ENCODE data around the gene AOPEP. TPM values are rescaled to one million over a fixed set of nuclear protein-coding genes. Genes with fewer than 3 reads are reported as not detected.

AOPEP gene
- total and polyA plus RNA-seq, 2 donors (not counting 3 experiments of a cell fraction or from before 2014, with no cell fraction given) = 20.2 to 41.6 TPM

DNA sequence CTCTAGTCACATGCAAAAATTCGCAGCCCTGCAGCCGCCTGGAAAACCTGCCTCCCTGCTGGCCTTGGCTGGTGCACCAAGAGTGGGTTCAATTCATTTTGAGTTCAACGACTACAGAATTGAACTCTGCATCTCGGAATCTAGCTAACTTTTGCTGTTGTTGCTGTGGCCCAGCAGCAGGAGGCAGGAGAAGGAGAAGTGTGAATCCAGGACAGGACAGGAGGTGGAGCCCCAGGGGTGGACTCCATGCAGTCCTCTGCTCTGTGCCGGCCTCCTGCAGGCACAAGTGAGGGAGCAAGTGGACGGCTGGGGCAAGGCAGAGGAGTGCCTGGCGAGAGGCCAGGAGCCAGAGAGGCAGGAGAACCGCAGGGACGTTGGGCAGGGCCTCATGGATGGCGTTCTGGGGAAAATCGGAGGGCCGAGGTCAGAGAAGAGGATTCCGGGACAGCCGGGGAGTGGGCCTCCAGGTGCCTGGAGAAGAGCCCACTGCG lies 376.8 kb downstream of the AOPEP start:
- CTCF ChIA-PET = interaction anchor here (1.1 to 2.1 kb wide), 3 partner anchors 24 to 422 kb away, joined by 3 to 8 read pairs (median 4); no protein-coding TSS in a partner anchor
- Histone ChIP-seq H3K27ac (ENCODE audit: insufficient read depth, low read depth, low read length) (no peak overlapping the region), H3K4me1 (ENCODE audit: control insufficient read depth, extremely low read depth, insufficient read depth, low read length) (peaks cover 5% of the 10 kb centered on the region), H3K9ac (replicated peaks; ENCODE audit: extremely low read depth, insufficient read depth, low read length) (no peak overlapping the region), H3K4me3 (replicated peaks in 1 of 3; ENCODE audit: insufficient read depth in 1 of 3, low read depth in 1 of 3, low read length in 3 of 3) (no peak overlapping the region), H3K79me2 (ENCODE audit: control insufficient read depth, insufficient read depth, low read length) (no peaks in the 10 kb centered on the region), H3K9me3 (replicated peaks; ENCODE audit: control insufficient read depth, insufficient read depth, low read length) (no peaks in the 10 kb centered on the region), H3K9me1 (replicated peaks; ENCODE audit: control insufficient read depth, extremely low read depth, insufficient read depth, low read length) (no peaks in the 10 kb centered on the region), H3K36me3 (ENCODE audit: control insufficient read depth in 2 of 2, extremely low read depth in 1 of 2, insufficient read depth in 2 of 2, low read length in 2 of 2) (peaks cover 3 to 7% of the 10 kb centered on the region in 2 experiments), H3K4me2 (ENCODE audit: insufficient read depth, low read length) (no peak overlapping the region), H4K20me1 (replicated peaks; ENCODE audit: control insufficient read depth, extremely low read depth, insufficient read depth, low read length) (no peaks in the 10 kb centered on the region), H2AFZ (ENCODE audit: low read depth, low read length) (no peak overlapping the region), H3K27me3 (ENCODE audit: control insufficient read depth in 2 of 2, insufficient read depth in 2 of 2, low read length in 2 of 2) (no peaks in the 10 kb centered on the region)
- dilution Hi-C loops (cut with MboI; ENCODE audit: extremely low pct_ligation_motif_present, low sequenced_read_pairs) (no loop called here), intact Hi-C loops (cut with micrococcal nuclease) (no loop called here)
- no peak for DNase-seq (ENCODE audit: low read depth, low spot score)
- TF ChIP-seq FOS (IDR thresholded peaks at IDR 0.05; ENCODE audit: borderline replicate concordance, insufficient read depth, low read length) = no peak
- TF ChIP-seq MYC (IDR thresholded peaks at IDR 0.05; ENCODE audit: low read depth, low read length) = no peak
- TF ChIP-seq POLR2AphosphoS5 (IDR thresholded peaks at IDR 0.05; ENCODE audit: insufficient read depth, low read depth, low read length) = no peak
- TF ChIP-seq JUN (IDR thresholded peaks at IDR 0.05; ENCODE audit: borderline replicate concordance, insufficient read depth, insufficient read length, low read depth) = no peak
- no peak for TF ChIP-seq GATA2 (IDR thresholded peaks at IDR 0.05; ENCODE audit: insufficient read depth, insufficient read length, low read depth, low read length)
- no peak for TF ChIP-seq CTCF (IDR thresholded peaks at IDR 0.05; ENCODE audit: extremely low read depth in 1 of 2, insufficient read depth in 1 of 2, low read depth in 1 of 2, low read length in 2 of 2)
- no peak for TF ChIP-seq POLR2A (IDR thresholded peaks at IDR 0.05; ENCODE audit: low read depth, low read length)
- TF ChIP-seq EZH2 (IDR thresholded peaks at IDR 0.05; ENCODE audit: borderline replicate concordance, low read depth, low read length, severe bottlenecking) = no peak
- TF ChIP-seq, protein P1, sequence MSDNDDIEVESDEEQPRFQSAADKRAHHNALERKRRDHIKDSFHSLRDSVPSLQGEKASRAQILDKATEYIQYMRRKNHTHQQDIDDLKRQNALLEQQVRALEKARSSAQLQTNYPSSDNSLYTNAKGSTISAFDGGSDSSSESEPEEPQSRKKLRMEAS (IDR thresholded peaks at IDR 0.05; ENCODE audit: insufficient read depth, insufficient read length) = no peak
- no peak for FAIRE-seq
- BruUV-seq (replicated peaks) = no TSS peak
- POLR2A ChIA-PET = no interaction called here

All from endothelial cell of umbilical vein (primary cell).